AG09309 (cell line): ENCODE data around the gene ATG3.

Source experiments
- DNase-seq: peaks from one replicate; pipeline ENCODE4 v3.0.0-alpha.2; 2010; ENCODE audit warnings: low read depth
- H3K4me3 ChIP-seq: 2 replicates; pipeline ENCODE4 v1.5.1; 2011; ENCODE audit warnings: mild to moderate bottlenecking, low read depth, low read length, moderate library complexity; ENCODE audit not compliant: control insufficient read depth
- TF ChIP-seq, protein P1 (sequence below): IDR thresholded peaks from 2 replicates; pipeline ENCODE4 v1.5.1; 2011; ENCODE audit warnings: mild to moderate bottlenecking, low read depth, low read length, inconsistent platforms; ENCODE audit not compliant: insufficient read depth, control insufficient read depth; ENCODE audit errors: missing control alignments

The ATG3 gene

DNA sequence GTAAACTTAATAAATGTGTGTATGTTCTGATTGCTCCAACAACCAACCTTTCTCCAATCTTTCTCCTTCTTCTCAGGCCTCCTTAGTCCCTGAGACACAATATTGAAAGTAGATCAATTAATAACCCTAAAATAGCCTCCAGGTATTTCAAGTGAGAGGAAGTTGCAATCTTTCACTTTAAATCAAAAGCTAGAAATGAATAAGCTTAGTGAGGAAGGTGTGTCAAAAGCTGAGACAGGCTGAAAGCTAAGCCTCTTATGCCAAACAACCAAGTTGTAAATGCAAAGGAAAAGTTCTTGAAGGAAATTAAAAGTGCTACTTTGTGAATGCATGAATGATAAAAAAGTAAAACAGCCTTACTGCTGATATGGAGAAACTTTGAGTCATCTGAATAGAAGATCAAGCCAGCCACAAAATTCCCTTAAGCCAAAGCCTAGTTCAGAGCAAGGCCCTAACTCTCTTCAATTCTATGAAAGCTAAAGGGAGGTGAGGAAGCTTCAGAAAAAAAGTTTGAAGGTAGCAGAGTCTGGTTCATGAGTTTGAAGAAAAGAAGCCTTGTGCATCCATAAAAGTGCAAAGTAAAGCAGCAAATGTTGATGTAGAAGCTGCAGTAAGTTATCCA lies 40.6 kb upstream of the ATG3 start:
- DNase-seq, result no peak
- TF ChIP-seq, protein P1, sequence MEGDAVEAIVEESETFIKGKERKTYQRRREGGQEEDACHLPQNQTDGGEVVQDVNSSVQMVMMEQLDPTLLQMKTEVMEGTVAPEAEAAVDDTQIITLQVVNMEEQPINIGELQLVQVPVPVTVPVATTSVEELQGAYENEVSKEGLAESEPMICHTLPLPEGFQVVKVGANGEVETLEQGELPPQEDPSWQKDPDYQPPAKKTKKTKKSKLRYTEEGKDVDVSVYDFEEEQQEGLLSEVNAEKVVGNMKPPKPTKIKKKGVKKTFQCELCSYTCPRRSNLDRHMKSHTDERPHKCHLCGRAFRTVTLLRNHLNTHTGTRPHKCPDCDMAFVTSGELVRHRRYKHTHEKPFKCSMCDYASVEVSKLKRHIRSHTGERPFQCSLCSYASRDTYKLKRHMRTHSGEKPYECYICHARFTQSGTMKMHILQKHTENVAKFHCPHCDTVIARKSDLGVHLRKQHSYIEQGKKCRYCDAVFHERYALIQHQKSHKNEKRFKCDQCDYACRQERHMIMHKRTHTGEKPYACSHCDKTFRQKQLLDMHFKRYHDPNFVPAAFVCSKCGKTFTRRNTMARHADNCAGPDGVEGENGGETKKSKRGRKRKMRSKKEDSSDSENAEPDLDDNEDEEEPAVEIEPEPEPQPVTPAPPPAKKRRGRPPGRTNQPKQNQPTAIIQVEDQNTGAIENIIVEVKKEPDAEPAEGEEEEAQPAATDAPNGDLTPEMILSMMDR, result no peak
- H3K4me3 ChIP-seq, result no peak overlapping the region

- DNase-seq, result no peak
- H3K4me3 ChIP-seq, result no peak overlapping the region
- TF ChIP-seq, protein P1, result no peak
Observed at GRCh38 chr3:112598731-112599130, 37.0 kb upstream of the ATG3 start.

DNA sequence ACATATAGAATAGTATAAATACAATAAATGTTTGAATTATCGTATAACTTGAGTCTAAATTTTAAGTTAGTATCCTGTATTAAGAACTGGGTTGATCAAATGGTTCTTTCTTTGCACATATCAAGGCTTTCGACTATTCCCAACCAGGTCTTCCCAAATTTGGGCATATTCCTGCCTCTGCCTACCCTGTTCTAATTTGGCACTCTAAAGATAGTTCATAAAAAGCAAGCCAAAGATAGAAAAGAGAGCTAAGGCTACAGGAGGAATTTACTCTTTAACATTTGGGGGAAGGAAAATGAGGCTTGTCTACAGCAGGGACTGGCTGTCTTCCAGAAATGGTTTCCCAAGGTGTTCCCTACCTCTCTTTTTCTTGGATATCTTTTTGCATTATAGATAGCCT lies 36.2 kb upstream of the ATG3 start:
- TF ChIP-seq, protein P1, result no peak
- H3K4me3 ChIP-seq, result no peak overlapping the region
- no peak for DNase-seq

DNA sequence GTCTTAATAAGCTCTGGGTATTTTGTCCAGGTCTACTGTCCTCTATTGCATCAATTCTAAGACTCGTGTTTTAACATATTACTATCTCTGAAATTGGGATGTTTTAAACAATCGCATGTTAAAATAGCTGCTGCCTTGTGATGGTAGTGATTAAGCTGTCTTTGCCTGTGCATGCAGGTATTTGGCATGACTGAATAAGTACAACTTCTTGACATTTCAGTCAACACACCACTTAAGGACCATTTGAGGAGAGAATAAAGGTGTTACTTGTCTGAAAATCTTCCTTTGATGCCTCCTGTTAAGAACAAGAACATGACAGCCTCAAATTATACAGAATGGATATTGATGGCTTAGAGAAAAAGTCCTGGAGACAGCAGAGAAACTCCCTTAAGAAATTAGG lies 33.1 kb upstream of the ATG3 start:
- H3K4me3 ChIP-seq, result no peak overlapping the region
- TF ChIP-seq, protein P1, result no peak
- no peak for DNase-seq

- no peak for DNase-seq
- H3K4me3 ChIP-seq, result no peak overlapping the region
- TF ChIP-seq, protein P1, result no peak
Observed at GRCh38 chr3:112593258-112593657, 31.5 kb upstream of the ATG3 start.

DNA sequence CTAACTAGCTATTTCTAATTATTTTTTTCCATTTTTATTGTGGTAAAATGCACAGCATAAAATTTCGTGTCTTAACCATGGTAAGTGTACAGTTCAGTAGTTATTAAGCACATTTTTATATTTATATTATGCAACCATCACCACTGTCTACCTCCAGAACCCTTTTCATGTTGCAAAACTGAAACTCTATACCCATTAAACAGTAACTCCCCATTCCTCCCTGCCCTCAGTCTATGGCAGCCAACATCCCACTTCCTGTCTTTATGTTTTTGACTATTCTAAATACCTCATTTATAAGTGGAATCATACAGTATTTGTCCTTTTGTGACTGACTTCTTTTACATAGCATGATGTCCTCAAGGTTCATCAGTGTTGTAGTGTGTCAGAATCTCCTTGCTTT lies 25.6 kb upstream of the ATG3 start:
- no peak for DNase-seq
- TF ChIP-seq, protein P1, result no peak
- no peak overlapping the region for H3K4me3 ChIP-seq

- H3K4me3 ChIP-seq, result no peak overlapping the region
- no peak for DNase-seq
- TF ChIP-seq, protein P1, result no peak
Observed at GRCh38 chr3:112585782-112586181, 24.0 kb upstream of the ATG3 start.
